Breast epithelium (tissue), 4 donors: Measurements from ENCODE around the gene RIOX2. TPM values are rescaled to one million over a fixed set of nuclear protein-coding genes. Genes with fewer than 3 reads are reported as not detected.

Experiments
- DNase-seq, 2 donors: peaks; one replicate each; pipeline ENCODE4 v3.0.0-alpha.2; 2019; ENCODE audit warnings: low spot score in 2 of 2
- H3K27ac ChIP-seq, 2 donors: fragments of 200-600 bp; sonication (generic) in 1 of 2; one replicate each; pipeline ENCODE4 v1.5.1; 2016 to 2019; ENCODE audit warnings: mild to moderate bottlenecking in 1 of 2
- H3K27me3 ChIP-seq, 2 donors: fragments of 200-600 bp; sonication (generic) in 1 of 2; one replicate each; pipeline versions ENCODE4 v1.5.1 to v1.6.0; 2017 to 2019; ENCODE audit warnings: control low read depth in 1 of 2, mild to moderate bottlenecking in 1 of 2
- H3K36me3 ChIP-seq: fragments of 200-600 bp; one replicate; pipeline ENCODE4 v1.5.1; 2019
- H3K4me1 ChIP-seq, 2 donors: fragments of 200-600 bp; sonication (generic); one replicate each; pipeline ENCODE4 v1.5.1; 2016 to 2019; ENCODE audit warnings: control low read depth in 1 of 2
- H3K4me3 ChIP-seq, 3 donors: fragments of 200-600 bp; sonication (generic); 1 replicate in 2 of 3; 2 replicates in 1 of 3; pipeline ENCODE4 v1.5.1; 2016 to 2019; ENCODE audit warnings: mild to moderate bottlenecking in 3 of 3, moderate library complexity in 2 of 3
- H3K9me3 ChIP-seq, 2 donors: fragments of 200-600 bp; sonication (generic) in 1 of 2; one replicate each; pipeline ENCODE4 v1.5.1; 2016 to 2019; ENCODE audit warnings: control low read depth in 1 of 2
- CTCF ChIP-seq, 3 donors: fragments of 450-650 bp; IDR thresholded peaks; one replicate each; pipeline ENCODE4 v1.5.1; 2016 to 2017; ENCODE audit warnings: antibody characterized with exemption in 3 of 3, mild to moderate bottlenecking in 3 of 3, moderate library complexity in 3 of 3
- POLR2A ChIP-seq: fragments of 450-650 bp; IDR thresholded peaks from one replicate; pipeline ENCODE4 v1.6.1; 2016; ENCODE audit warnings: antibody characterized with exemption, mild to moderate bottlenecking, moderate library complexity
- POLR2AphosphoS5 ChIP-seq, 3 donors: sonication (generic); formaldehyde crosslinking; IDR thresholded peaks; one replicate each; pipeline ENCODE4 v1.6.1; 2017; ENCODE audit warnings: antibody characterized with exemption in 3 of 3
- intact Hi-C: fragments of 100-400 bp; cut with DNase I; formaldehyde crosslinking; loops from one replicate; pipeline ENCODE4 v1.15.1; 2023; ENCODE audit warnings: low total_unique reads
- total RNA-seq, 3 donors: library from RNA; depleted of rRNA; stranded (reverse); fragments of >200 nt; gene quantifications; one replicate each; pipeline ENCODE4 v1.1.0, GENCODE V29; 2016

RIOX2 gene
- total RNA-seq, 3 donors from 2014 or later, result 22.9 to 32.4 (median 28.5) TPM

- no peaks in the 10 kb centered on the region for H3K36me3 ChIP-seq
- intact Hi-C loops, result no loop called here
- H3K4me3 ChIP-seq, result no peak overlapping the region
- H3K4me1 ChIP-seq, result no peaks in the 10 kb centered on the region
- H3K27ac ChIP-seq, result no peak overlapping the region
- no peaks in the 10 kb centered on the region for H3K9me3 ChIP-seq
- H3K27me3 ChIP-seq, result no peaks in the 10 kb centered on the region
- no peak for DNase-seq
- no peak for TF ChIP-seq POLR2AphosphoS5 (IDR thresholded peaks at IDR 0.05)
- no peak for TF ChIP-seq POLR2A
- TF ChIP-seq CTCF (IDR thresholded peaks at IDR 0.05), result no peak
These were observed 33.2 kb upstream of the RIOX2 start for GRCh38 chr3:98005438-98005837.

- H3K4me3 ChIP-seq, result no peak overlapping the region
- no peak overlapping the region for H3K27ac ChIP-seq
- no peaks in the 10 kb centered on the region for H3K4me1 ChIP-seq
- no peaks in the 10 kb centered on the region for H3K27me3 ChIP-seq
- intact Hi-C loops, result no loop called here
- no peak for DNase-seq
- H3K9me3 ChIP-seq, result no peaks in the 10 kb centered on the region
- TF ChIP-seq POLR2A, result no peak
- no peak for TF ChIP-seq POLR2AphosphoS5 (IDR thresholded peaks at IDR 0.05)
- TF ChIP-seq CTCF (IDR thresholded peaks at IDR 0.05), result no peak
- no peaks in the 10 kb centered on the region for H3K36me3 ChIP-seq
These were observed 32.5 kb upstream of the RIOX2 start for GRCh38 chr3:98004721-98005120.

GRCh38 chr3:98003306-98003969 lies 31.2 kb upstream of the RIOX2 start:
- Histone ChIP-seq H3K36me3 (no peaks in the 10 kb centered on the region), H3K27ac (no peak overlapping the region), H3K9me3 (no peaks in the 10 kb centered on the region), H3K27me3 (no peaks in the 10 kb centered on the region), H3K4me3 (no peak overlapping the region), H3K4me1 (no peaks in the 10 kb centered on the region)
- TF ChIP-seq POLR2A (no peak), POLR2AphosphoS5 (IDR thresholded peaks at IDR 0.05) (no peak), CTCF (IDR thresholded peaks at IDR 0.05) (no peak)
- intact Hi-C loops, result no loop called here
- DNase-seq, result no peak

GRCh38 chr3:98002717-98003116 lies 30.5 kb upstream of the RIOX2 start:
- TF ChIP-seq CTCF (IDR thresholded peaks at IDR 0.05) (no peak), POLR2AphosphoS5 (IDR thresholded peaks at IDR 0.05) (no peak), POLR2A (no peak)
- Histone ChIP-seq H3K4me1 (no peaks in the 10 kb centered on the region), H3K27ac (no peak overlapping the region), H3K4me3 (no peak overlapping the region), H3K36me3 (no peaks in the 10 kb centered on the region), H3K9me3 (no peaks in the 10 kb centered on the region), H3K27me3 (no peaks in the 10 kb centered on the region)
- intact Hi-C loops, result no loop called here
- no peak for DNase-seq

GRCh38 chr3:97999994-98000393 lies 27.8 kb upstream of the RIOX2 start:
- H3K4me1 ChIP-seq, result no peaks in the 10 kb centered on the region
- no peak overlapping the region for H3K4me3 ChIP-seq
- intact Hi-C loops, result no loop called here
- no peak for TF ChIP-seq CTCF (IDR thresholded peaks at IDR 0.05)
- TF ChIP-seq POLR2AphosphoS5 (IDR thresholded peaks at IDR 0.05), result no peak
- TF ChIP-seq POLR2A, result no peak
- no peaks in the 10 kb centered on the region for H3K27me3 ChIP-seq
- no peak for DNase-seq
- no peak overlapping the region for H3K27ac ChIP-seq
- no peaks in the 10 kb centered on the region for H3K9me3 ChIP-seq
- H3K36me3 ChIP-seq, result no peaks in the 10 kb centered on the region
